Stimulated activated naive CD8-positive, alpha-beta T cell treated with anti-CD3 and anti-CD28 coated beads, Interleukin-15, Interleukin-2, amounts not matched to agents 100 ng/mL and 50 ng/mL, for 24 hours (primary cell): Measurements from ENCODE around the gene PSMC1.

Source experiments
- H3K27ac Mint-ChIP-seq: one replicate; pipeline ENCODE4 v1.8.0; 2021; ENCODE audit warnings: mild to moderate bottlenecking, mixed read lengths
- H3K27me3 Mint-ChIP-seq: one replicate; pipeline ENCODE4 v1.8.0; 2021; ENCODE audit warnings: mixed read lengths
- H3K36me3 Mint-ChIP-seq: one replicate; pipeline ENCODE4 v1.8.0; 2021; ENCODE audit warnings: low read depth, mixed read lengths
- H3K4me1 Mint-ChIP-seq: one replicate; pipeline ENCODE4 v1.8.0; 2021; ENCODE audit warnings: low read depth, mixed read lengths
- H3K4me3 Mint-ChIP-seq: one replicate; pipeline ENCODE4 v1.8.0; 2021; ENCODE audit warnings: mild to moderate bottlenecking, mixed read lengths
- H3K9me3 Mint-ChIP-seq: one replicate; pipeline ENCODE4 v1.8.0; 2021; ENCODE audit warnings: mixed read lengths

PSMC1 gene

GRCh38 chr14:90268420-90268819, 12.1 kb downstream of the PSMC1 start:
- Mint-ChIP-seq H3K27ac (peak overlapping the region; percentile 14), H3K9me3 (no peaks in the 10 kb centered on the region)

GRCh38 chr14:90272523-90272922, 16.2 kb downstream of the PSMC1 start:
- Mint-ChIP-seq H3K4me3 (no peak overlapping the region), H3K4me1 (peaks cover 16% of the 10 kb centered on the region), H3K27ac (no peak overlapping the region), H3K27me3 (no peaks in the 10 kb centered on the region), H3K36me3 (peaks cover 71% of the 10 kb centered on the region), H3K9me3 (no peaks in the 10 kb centered on the region)

More at GRCh38 chr14:90268420-90268819, 12.1 kb downstream of the PSMC1 start:
- no peak overlapping the region for H3K4me3 Mint-ChIP-seq
- H3K27me3 Mint-ChIP-seq: no peaks in the 10 kb centered on the region
- H3K4me1 Mint-ChIP-seq: no peaks in the 10 kb centered on the region
- H3K36me3 Mint-ChIP-seq: peaks cover 77% of the 10 kb centered on the region

- no peak overlapping the region for H3K27ac Mint-ChIP-seq
Measured at GRCh38 chr14:90273532-90273931, 17.2 kb downstream of the PSMC1 start.

GRCh38 chr14:90274019-90274418, 17.7 kb downstream of the PSMC1 start:
- Mint-ChIP-seq H3K36me3 (peaks cover 68% of the 10 kb centered on the region), H3K27me3 (no peaks in the 10 kb centered on the region), H3K27ac (peak overlapping the region; percentile 55), H3K4me3 (no peak overlapping the region), H3K4me1 (peaks cover 16% of the 10 kb centered on the region), H3K9me3 (no peaks in the 10 kb centered on the region)

More at GRCh38 chr14:90273532-90273931, 17.2 kb downstream of the PSMC1 start:
- H3K27me3 Mint-ChIP-seq: no peaks in the 10 kb centered on the region
- H3K4me3 Mint-ChIP-seq: no peak overlapping the region
- H3K36me3 Mint-ChIP-seq: peaks cover 68% of the 10 kb centered on the region
- peaks cover 16% of the 10 kb centered on the region for H3K4me1 Mint-ChIP-seq
- no peaks in the 10 kb centered on the region for H3K9me3 Mint-ChIP-seq

DNA sequence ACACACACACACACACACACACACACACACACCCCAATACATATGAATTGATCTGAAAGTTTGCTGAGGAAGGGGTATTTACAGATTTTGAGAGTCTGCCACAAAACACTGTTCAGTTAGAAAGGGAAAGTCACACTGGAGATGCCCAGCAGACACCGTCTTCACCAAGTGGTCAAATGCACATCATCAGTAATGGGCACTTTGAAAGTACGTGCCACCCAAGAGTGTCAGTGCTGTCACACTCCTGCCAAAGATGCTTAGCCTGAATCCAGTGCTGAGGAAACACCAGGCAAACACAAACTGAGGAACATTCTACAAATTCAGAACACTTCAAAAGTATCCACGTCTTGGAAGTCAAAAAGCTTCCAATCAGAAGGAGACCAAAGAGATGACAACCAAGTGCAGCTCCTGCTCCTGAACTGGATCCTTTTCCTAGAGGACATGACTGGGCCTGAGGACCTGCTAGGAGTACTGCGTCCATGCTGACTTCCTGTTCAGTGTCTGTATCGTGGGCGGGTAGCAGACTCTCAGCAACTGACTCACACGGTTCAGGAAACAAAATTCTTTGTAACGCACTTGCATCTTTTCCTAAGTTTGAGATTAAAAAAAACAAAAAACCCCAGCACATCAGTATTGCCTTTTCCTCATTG, 18.6 kb downstream of the PSMC1 start:
- Mint-ChIP-seq H3K4me3 (no peak overlapping the region), H3K4me1 (peaks cover 16% of the 10 kb centered on the region), H3K36me3 (peaks cover 58% of the 10 kb centered on the region), H3K27ac (peak overlapping the region; percentile 92), H3K27me3 (no peaks in the 10 kb centered on the region), H3K9me3 (no peaks in the 10 kb centered on the region)

- H3K27me3 Mint-ChIP-seq: no peaks in the 10 kb centered on the region
- H3K9me3 Mint-ChIP-seq: no peaks in the 10 kb centered on the region
- H3K27ac Mint-ChIP-seq: peak overlapping the region; percentile 92
- H3K36me3 Mint-ChIP-seq: peaks cover 53% of the 10 kb centered on the region
- peaks cover 16% of the 10 kb centered on the region for H3K4me1 Mint-ChIP-seq
- no peak overlapping the region for H3K4me3 Mint-ChIP-seq
Measured at GRCh38 chr14:90275458-90275814, 19.1 kb downstream of the PSMC1 start.

DNA sequence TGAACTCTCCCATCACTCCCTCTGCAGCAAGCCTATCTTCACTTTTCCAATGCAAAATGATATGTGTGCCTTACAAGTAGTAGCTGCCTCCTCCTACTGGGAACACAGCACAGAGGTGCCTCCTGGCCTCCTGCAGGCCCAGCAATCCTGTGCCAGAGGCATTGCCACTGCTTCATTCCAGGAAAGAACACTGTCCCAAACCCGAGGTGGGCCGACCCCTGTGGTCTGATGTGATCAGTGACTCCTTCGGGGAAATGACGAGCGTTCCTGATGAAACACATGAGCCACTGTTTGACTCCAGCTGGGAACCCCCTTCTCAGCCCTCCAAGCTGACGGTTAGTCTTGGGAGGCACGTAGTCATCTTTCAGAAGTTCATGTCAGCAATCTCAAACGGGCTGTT, 19.5 kb downstream of the PSMC1 start:
- Mint-ChIP-seq H3K4me3 (no peak overlapping the region), H3K27ac (no peak overlapping the region), H3K4me1 (peaks cover 16% of the 10 kb centered on the region), H3K9me3 (no peaks in the 10 kb centered on the region), H3K27me3 (no peaks in the 10 kb centered on the region), H3K36me3 (peaks cover 50% of the 10 kb centered on the region)

GRCh38 chr14:90276646-90277367, 20.5 kb downstream of the PSMC1 start:
- Mint-ChIP-seq H3K4me1 (peaks cover 16% of the 10 kb centered on the region), H3K4me3 (no peak overlapping the region), H3K9me3 (no peaks in the 10 kb centered on the region), H3K27me3 (no peaks in the 10 kb centered on the region), H3K27ac (no peak overlapping the region), H3K36me3 (peaks cover 45% of the 10 kb centered on the region)

DNA sequence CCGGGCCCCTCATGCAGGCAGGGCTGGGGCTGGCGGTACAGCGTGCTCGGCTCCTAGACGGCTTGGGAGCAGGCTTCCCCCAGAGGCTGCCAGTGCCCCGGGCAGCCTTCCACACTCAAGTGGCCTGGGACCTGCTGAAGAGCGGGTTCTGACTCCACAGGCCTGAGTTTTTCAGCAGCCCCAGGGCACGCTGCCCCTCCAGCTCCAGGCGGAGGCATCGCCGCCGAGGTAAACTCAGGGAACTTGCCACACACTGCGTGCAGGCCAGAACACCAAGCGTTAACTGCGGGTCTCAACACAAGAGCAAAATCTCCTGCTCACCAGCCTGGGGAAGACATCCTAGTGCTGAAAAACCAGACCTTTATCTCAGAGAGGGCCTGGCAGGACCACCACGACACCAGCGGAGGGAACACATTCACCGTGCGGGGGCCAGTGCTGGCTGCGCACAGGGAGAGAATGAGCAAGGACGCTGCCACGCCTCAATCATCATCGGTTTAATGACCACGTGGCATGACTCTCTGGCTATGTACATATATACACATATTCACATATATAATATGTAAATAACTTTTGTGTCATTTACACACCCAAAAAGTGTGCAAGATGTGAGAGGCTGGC, 21.3 kb downstream of the PSMC1 start:
- H3K4me1 Mint-ChIP-seq: peaks cover 16% of the 10 kb centered on the region
- no peaks in the 10 kb centered on the region for H3K9me3 Mint-ChIP-seq
- no peak overlapping the region for H3K27ac Mint-ChIP-seq
- H3K36me3 Mint-ChIP-seq: peaks cover 48% of the 10 kb centered on the region
- no peak overlapping the region for H3K4me3 Mint-ChIP-seq
- H3K27me3 Mint-ChIP-seq: no peaks in the 10 kb centered on the region

DNA sequence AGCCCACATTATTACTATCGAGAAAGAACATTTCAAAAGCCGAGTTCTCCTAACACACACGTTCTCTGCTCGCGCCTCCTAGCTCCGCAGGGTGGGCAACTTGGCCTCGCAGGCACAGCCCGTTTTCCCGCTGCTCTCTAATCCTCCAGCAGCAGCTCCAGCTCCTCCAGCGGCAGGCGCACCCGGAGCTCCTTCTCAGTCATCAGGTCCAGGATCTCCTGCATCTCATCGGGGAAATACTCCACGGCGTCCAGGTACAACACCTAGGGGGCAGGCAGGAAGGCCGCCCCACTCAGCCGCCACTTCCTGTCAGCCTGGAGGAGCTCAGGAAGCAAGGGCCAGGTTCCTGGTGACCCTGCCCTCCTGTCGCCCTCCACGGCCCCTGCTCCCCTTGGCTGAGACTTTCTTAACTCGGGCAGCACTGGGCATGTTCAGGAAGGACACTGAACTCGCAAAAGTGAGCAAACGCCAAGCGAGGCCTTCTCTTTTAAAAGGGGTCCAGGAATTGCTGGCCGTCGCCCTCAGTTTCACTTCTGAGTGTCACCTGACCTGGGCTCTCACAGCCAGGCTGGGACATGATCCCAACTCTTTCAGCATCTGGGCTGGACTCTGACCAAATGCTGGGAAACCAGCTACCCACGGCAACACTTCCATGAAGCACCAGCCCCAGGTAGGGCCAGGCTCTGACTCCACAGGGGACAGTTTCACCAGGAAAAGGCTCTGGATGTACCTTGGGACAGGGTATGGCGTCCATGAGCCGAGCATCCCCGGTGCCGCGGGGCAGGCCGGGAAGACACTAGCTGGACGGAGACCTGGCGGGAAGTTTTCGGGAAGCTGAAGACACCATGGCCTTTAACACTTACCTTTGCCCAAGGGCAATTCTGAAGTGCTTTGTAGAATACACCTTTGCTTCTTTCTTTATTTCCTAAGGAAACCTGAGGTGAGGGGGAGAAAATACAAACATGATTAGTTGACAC, 22.1 kb downstream of the PSMC1 start:
- H3K36me3 Mint-ChIP-seq: peaks cover 49% of the 10 kb centered on the region

GRCh38 chr14:90280096-90280495, 23.7 kb downstream of the PSMC1 start:
- Mint-ChIP-seq H3K4me1 (peaks cover 12% of the 10 kb centered on the region), H3K27ac (no peak overlapping the region), H3K27me3 (no peaks in the 10 kb centered on the region), H3K4me3 (no peak overlapping the region), H3K9me3 (no peaks in the 10 kb centered on the region), H3K36me3 (peaks cover 40% of the 10 kb centered on the region)

More for the DNA sequence above, 22.1 kb downstream of the PSMC1 start:
- no peaks in the 10 kb centered on the region for H3K27me3 Mint-ChIP-seq
- H3K4me3 Mint-ChIP-seq: no peak overlapping the region
- no peak overlapping the region for H3K27ac Mint-ChIP-seq
- peaks cover 16% of the 10 kb centered on the region for H3K4me1 Mint-ChIP-seq
- H3K9me3 Mint-ChIP-seq: no peaks in the 10 kb centered on the region

- no peak overlapping the region for H3K27ac Mint-ChIP-seq
- no peak overlapping the region for H3K4me3 Mint-ChIP-seq
- H3K27me3 Mint-ChIP-seq: no peaks in the 10 kb centered on the region
- no peaks in the 10 kb centered on the region for H3K9me3 Mint-ChIP-seq
- peaks cover 3% of the 10 kb centered on the region for H3K4me1 Mint-ChIP-seq
- peaks cover 40% of the 10 kb centered on the region for H3K36me3 Mint-ChIP-seq
Measured at GRCh38 chr14:90281261-90281660, 24.9 kb downstream of the PSMC1 start.

- H3K27me3 Mint-ChIP-seq: no peaks in the 10 kb centered on the region
- H3K4me1 Mint-ChIP-seq: no peaks in the 10 kb centered on the region
- no peak overlapping the region for H3K4me3 Mint-ChIP-seq
- H3K36me3 Mint-ChIP-seq: peaks cover 39% of the 10 kb centered on the region
- peak overlapping the region; percentile 21 for H3K27ac Mint-ChIP-seq
- H3K9me3 Mint-ChIP-seq: no peaks in the 10 kb centered on the region
Measured at GRCh38 chr14:90281756-90282155, 25.4 kb downstream of the PSMC1 start.

- Mint-ChIP-seq H3K4me3 (no peak overlapping the region), H3K9me3 (no peaks in the 10 kb centered on the region), H3K36me3 (peaks cover 54% of the 10 kb centered on the region), H3K4me1 (no peaks in the 10 kb centered on the region), H3K27me3 (no peaks in the 10 kb centered on the region), H3K27ac (no peak overlapping the region)
Measured at GRCh38 chr14:90287791-90288190, 31.4 kb downstream of the PSMC1 start.
